Measurements from ENCODE around the gene PVALB. TPM values are rescaled to one million over a fixed set of nuclear protein-coding genes. Genes with fewer than 3 reads are reported as not detected.

PVALB gene
- total and polyA plus RNA-seq, 2 donors (not counting 1 experiment from before 2014, with no cell fraction given): not detected

DNA sequence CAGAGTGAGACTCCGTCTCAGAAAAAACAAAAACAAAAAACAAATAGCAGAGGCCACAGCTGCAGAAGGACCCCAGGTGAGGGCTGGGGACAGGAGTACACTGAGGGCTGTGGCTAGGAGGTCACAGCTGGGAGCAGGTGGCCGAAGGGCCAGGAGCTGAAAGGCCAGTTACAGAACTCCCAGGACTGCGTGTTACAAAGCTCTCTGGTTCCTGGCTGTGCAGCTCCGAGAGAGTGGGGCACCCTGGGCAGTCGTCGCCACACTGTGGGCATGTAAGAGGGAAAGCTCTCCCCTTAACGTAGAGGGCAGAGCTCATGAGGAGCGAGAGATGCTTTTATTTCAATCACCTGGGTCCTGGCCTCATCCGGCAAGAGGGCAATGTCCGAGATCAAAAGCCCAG lies 33.8 kb upstream of the PVALB start:
- Histone ChIP-seq H3K27ac (ENCODE audit: low read length in 2 of 2) (no peak overlapping the region), H3K9me3 (ENCODE audit: control extremely low read depth in 1 of 3, control insufficient read depth in 2 of 3, insufficient read depth in 1 of 3, low read length in 2 of 3) (peaks cover 0 to 12% (median 0%) of the 10 kb centered on the region in 3 donors), H3K9ac (ENCODE audit: low read length) (no peak overlapping the region), H4K20me1 (ENCODE audit: control insufficient read depth, insufficient read depth, low read length, poor library complexity, severe bottlenecking) (no peaks in the 10 kb centered on the region), H3K79me2 (ENCODE audit: control insufficient read depth, insufficient read depth, low read length) (no peaks in the 10 kb centered on the region), H3K4me3 (ENCODE audit: control extremely low read depth in 1 of 5, extremely low read depth in 1 of 5, insufficient read depth in 1 of 5, low read depth in 2 of 5, low read length in 4 of 5) (no peak overlapping the region), H3K36me3 (replicated peaks in 1 of 2; ENCODE audit: control extremely low read depth in 1 of 2, control insufficient read depth in 1 of 2, extremely low read depth in 1 of 2, insufficient read depth in 2 of 2, low read length in 1 of 2) (no peaks in the 10 kb centered on the region), H3K27me3 (replicated peaks in 1 of 4; ENCODE audit: control extremely low read depth in 1 of 4, control insufficient read depth in 3 of 4, insufficient read depth in 4 of 4, low read length in 3 of 4) (peaks cover 0 to 16% (median 6%) of the 10 kb centered on the region in 4 experiments), H3K4me2 (replicated peaks; ENCODE audit: low read depth, low read length, poor library complexity, severe bottlenecking) (no peak overlapping the region), H2AFZ (ENCODE audit: insufficient read depth, low read depth, low read length, poor library complexity, severe bottlenecking) (no peak overlapping the region), H3K4me1 (ENCODE audit: control insufficient read depth in 2 of 2, insufficient read depth in 2 of 2, low read length in 2 of 2) (peaks cover 9 to 12% of the 10 kb centered on the region in 2 donors)
- Mint-ChIP-seq H3K4me3 (no peak overlapping the region), H3K4me1 (peaks cover 10% of the 10 kb centered on the region), H3K27me3 (peaks cover 28% of the 10 kb centered on the region), H3K27ac (no peak overlapping the region), H3K9me3 (ENCODE audit: insufficient read depth) (no peaks in the 10 kb centered on the region)
- POLR2A ChIA-PET: no interaction called here
- ATAC-seq (ENCODE audit: low read depth) (no peak), DNase-seq (no peak)
- no peak for TF ChIP-seq EZH2 (IDR thresholded peaks at IDR 0.05; ENCODE audit: borderline replicate concordance, insufficient read depth, low read depth, low read length, poor library complexity, severe bottlenecking)
- TF ChIP-seq, protein P1, sequence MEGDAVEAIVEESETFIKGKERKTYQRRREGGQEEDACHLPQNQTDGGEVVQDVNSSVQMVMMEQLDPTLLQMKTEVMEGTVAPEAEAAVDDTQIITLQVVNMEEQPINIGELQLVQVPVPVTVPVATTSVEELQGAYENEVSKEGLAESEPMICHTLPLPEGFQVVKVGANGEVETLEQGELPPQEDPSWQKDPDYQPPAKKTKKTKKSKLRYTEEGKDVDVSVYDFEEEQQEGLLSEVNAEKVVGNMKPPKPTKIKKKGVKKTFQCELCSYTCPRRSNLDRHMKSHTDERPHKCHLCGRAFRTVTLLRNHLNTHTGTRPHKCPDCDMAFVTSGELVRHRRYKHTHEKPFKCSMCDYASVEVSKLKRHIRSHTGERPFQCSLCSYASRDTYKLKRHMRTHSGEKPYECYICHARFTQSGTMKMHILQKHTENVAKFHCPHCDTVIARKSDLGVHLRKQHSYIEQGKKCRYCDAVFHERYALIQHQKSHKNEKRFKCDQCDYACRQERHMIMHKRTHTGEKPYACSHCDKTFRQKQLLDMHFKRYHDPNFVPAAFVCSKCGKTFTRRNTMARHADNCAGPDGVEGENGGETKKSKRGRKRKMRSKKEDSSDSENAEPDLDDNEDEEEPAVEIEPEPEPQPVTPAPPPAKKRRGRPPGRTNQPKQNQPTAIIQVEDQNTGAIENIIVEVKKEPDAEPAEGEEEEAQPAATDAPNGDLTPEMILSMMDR (IDR thresholded peaks at IDR 0.05): no peak
- intact Hi-C loops (cut with micrococcal nuclease): loop anchor here (10.0 kb wide), 1 partner anchor 194 kb away; no protein-coding TSS in a partner anchor
- CTCF ChIA-PET: interaction anchor here (12.0 kb wide), 1 partner anchor 66 kb away, joined by 115 read pairs; no protein-coding TSS in a partner anchor
- 96% methylated on average over 8 of the region's 10 CpGs for WGBS (ENCODE audit: insufficient coverage)

DNA sequence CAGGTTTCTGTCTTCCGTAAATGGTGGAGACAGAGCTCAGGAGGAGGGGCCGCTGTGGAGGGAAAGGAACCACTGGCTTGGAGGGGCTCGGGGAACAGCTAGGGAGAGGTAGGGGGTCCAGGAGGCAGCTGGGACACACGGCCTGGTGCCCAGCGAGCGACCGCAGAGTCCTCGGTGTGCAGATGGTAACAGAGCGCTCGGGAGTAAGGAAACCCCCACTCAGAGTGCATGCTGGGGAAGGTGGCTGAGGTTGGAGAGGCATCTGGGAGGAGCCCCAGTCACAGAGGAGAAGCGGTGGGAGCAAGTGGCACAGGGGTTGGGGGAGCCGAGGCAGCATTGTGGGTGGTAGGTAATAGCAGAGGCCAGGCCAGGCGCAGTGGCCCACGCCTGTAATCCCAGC lies 33.2 kb upstream of the PVALB start:
- Histone ChIP-seq H3K9me3 (ENCODE audit: control extremely low read depth in 1 of 3, control insufficient read depth in 2 of 3, insufficient read depth in 1 of 3, low read length in 2 of 3) (peaks cover 0 to 12% (median 0%) of the 10 kb centered on the region in 3 donors), H3K4me2 (replicated peaks; ENCODE audit: low read depth, low read length, poor library complexity, severe bottlenecking) (no peak overlapping the region), H3K4me1 (ENCODE audit: control insufficient read depth in 2 of 2, insufficient read depth in 2 of 2, low read length in 2 of 2) (peaks cover 9 to 12% of the 10 kb centered on the region in 2 donors), H3K79me2 (ENCODE audit: control insufficient read depth, insufficient read depth, low read length) (no peaks in the 10 kb centered on the region), H3K4me3 (ENCODE audit: control extremely low read depth in 1 of 5, extremely low read depth in 1 of 5, insufficient read depth in 1 of 5, low read depth in 2 of 5, low read length in 4 of 5) (no peak overlapping the region), H3K36me3 (replicated peaks in 1 of 2; ENCODE audit: control extremely low read depth in 1 of 2, control insufficient read depth in 1 of 2, extremely low read depth in 1 of 2, insufficient read depth in 2 of 2, low read length in 1 of 2) (no peaks in the 10 kb centered on the region), H2AFZ (ENCODE audit: insufficient read depth, low read depth, low read length, poor library complexity, severe bottlenecking) (no peak overlapping the region), H3K27ac (ENCODE audit: low read length in 2 of 2) (no peak overlapping the region), H3K9ac (ENCODE audit: low read length) (no peak overlapping the region), H4K20me1 (ENCODE audit: control insufficient read depth, insufficient read depth, low read length, poor library complexity, severe bottlenecking) (no peaks in the 10 kb centered on the region), H3K27me3 (replicated peaks in 1 of 4; ENCODE audit: control extremely low read depth in 1 of 4, control insufficient read depth in 3 of 4, insufficient read depth in 4 of 4, low read length in 3 of 4) (peaks cover 0 to 16% (median 6%) of the 10 kb centered on the region in 4 experiments)
- DNase-seq: no peak
- Mint-ChIP-seq H3K27ac (no peak overlapping the region), H3K9me3 (ENCODE audit: insufficient read depth) (no peaks in the 10 kb centered on the region), H3K4me1 (peaks cover 8% of the 10 kb centered on the region), H3K4me3 (no peak overlapping the region), H3K27me3 (peaks cover 34% of the 10 kb centered on the region)
- TF ChIP-seq, protein P1 (IDR thresholded peaks at IDR 0.05): no peak
- no peak for TF ChIP-seq EZH2 (IDR thresholded peaks at IDR 0.05; ENCODE audit: borderline replicate concordance, insufficient read depth, low read depth, low read length, poor library complexity, severe bottlenecking)
- WGBS (ENCODE audit: insufficient coverage): 93% methylated on average over 11 of the region's 14 CpGs
- ATAC-seq (ENCODE audit: low read depth): no peak
- intact Hi-C loops (cut with micrococcal nuclease): loop anchor here (10.0 kb wide), 1 partner anchor 195 kb away; no protein-coding TSS in a partner anchor
- ChIA-PET CTCF (interaction anchor here (12.0 kb wide), 1 partner anchor 65 kb away, joined by 115 read pairs; no protein-coding TSS in a partner anchor), POLR2A (no interaction called here)
